Umbilical cord (tissue), 2 donors: ENCODE results near the gene ZFAND3. TPM values are rescaled to one million over a fixed set of nuclear protein-coding genes. Genes with fewer than 3 reads are reported as not detected.
A peak's percentile ranks its signal among the peaks of the same experiment; 100 is the strongest.
"Not testable (repeated sequence)": the region's sequence is repeated elsewhere in the genome, so short reads cannot be mapped to it uniquely, and the experiment has no call there.

Experiments used
- DNase-seq: peaks from one replicate; pipeline ENCODE4 v3.0.0-alpha.2; 2015; ENCODE audit warnings: low spot score
- total RNA-seq: library from RNA; depleted of rRNA; stranded (reverse); fragments of >200 nt; gene quantifications from one replicate; pipeline ENCODE4 v1.2.3, GENCODE V29; 2014; ENCODE audit warnings: low replicate concordance; ENCODE audit not compliant: insufficient read depth

Gene ZFAND3
- total RNA-seq, 1 donor from 2014 or later, result 42.9 TPM

DNA sequence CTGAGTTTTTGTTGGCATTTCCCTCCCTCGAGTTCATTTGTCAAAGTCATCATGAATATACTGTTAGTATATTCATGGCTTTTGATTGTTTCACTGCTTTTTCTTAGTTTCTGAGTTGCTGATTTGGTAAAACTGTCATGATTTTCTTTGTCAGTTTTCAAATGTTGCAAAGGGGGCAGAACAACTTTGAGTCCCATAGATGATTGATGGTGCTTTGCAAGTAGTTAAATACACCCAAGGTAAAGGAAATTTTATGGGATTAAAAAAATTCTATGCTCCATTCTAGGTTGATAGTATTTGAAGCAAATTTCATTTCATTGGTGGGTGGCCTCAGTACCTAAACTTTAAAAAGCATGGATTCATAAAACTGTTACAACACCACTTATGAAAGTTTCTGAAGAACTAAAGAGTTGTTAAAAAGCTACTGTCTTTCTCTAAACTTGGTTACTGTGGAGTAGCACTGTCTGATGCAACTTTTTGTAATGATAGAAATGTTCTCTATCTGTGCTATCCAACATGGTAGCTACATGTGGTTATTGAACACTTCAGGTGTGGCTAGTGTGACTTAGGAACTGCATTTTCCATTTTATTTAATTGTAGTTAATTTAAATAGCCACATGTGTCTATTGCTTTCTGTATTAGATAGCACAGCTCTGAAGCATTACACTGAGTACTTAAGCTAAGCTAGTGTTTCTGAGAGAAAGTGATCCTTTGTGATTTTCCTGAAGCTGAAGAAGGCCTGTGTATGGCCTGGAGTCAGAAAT is 153.6 kb downstream of the ZFAND3 start:
- DNase-seq, result no peak

DNA sequence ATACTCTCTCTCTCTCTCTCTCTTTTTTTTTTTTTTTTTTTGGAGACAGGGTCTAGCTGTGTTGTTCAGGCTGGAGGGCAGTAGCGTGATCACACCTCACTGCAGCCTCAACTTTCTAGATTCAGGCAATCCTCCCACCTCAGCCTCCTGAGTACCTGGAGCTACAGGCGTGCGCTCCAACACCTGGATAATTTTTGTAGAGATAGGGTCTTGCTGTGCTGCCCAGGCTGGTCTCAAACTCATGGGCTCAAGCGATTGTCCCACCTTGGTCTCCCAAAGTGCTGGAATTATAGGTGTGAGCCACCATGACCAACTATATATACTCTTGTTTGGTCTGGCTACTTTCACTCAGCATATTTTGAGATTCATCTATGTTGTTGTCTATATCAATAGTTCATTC is 154.9 kb downstream of the ZFAND3 start:
- DNase-seq, result no peak

DNA sequence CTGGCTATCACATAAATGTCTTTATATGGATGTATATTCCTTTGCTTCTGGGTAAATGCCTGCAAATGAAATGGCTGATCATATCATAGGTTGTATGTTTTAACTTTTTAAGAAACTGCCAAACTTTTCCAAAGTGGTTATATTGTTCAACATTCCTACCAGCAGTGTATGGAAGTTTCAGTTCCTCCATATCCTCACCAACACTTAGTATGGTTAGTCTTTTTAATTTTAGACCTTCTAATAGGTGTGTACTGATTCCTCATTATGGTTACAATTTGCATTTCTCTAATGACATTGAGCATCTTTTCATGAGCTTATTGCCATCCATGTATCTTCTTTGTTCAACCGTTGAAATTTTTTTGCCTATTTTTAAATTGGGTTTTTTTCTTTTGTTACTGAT is 155.4 kb downstream of the ZFAND3 start:
- DNase-seq, result no peak

DNA sequence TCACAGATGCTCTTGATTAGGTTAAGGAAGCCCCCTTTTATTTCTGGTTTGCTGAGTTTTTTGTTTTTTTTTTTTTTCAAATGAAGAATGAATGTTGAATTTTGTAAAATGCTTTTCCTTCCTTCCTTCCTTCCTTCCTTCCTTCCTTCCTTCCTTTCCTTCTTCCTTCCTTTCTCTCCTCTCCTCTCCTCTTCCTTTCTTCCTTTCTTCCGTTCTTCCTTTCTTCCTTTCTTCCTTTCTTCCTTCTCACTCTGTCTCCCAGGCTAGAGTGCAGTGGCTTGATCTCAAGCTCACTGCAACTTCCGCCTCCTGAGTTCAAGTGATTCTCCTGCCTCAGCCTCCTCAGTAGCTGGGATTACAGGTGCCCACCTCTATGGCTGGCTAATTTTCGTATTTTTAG is 158.2 kb downstream of the ZFAND3 start:
- no peak for DNase-seq

DNA sequence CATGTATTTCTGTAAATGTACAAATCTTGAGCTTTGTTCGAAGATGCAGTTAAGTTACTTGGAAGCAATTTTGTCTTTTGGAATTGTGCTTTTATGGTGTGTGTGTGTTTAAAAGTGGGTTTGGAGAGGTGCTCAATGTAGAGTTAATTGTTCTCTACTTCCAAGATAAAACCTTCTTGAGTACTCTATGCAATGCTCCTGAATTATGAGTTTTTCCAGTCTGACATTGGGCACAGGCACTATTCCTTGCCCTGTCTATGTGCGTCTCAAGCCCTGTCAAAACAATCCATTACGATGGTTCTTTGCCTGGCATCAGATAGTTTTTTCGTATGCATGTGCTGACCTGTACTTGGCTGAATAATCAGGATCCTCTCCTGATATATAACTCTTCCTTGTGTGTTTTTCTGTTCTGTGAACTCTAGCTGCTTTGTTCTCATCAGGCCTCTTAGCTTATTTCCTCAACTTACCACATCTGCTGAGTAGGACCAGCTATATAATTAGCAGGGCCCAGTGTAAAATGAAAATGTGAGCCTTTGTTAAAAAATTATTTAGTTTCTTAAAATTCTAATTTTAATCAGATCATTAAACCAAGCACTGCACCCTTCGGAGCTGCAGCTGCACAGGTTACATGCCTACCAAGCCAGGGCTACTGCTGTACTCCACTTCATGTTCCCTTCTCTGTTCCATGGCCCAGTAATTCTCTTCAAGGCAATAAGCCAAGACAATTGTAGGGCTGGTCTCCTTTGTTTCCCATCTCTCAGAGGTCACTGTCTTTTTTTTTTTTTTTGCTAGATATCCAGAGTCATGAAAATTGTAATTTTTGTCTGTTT is 160.1 kb downstream of the ZFAND3 start:
- no peak for DNase-seq

DNA sequence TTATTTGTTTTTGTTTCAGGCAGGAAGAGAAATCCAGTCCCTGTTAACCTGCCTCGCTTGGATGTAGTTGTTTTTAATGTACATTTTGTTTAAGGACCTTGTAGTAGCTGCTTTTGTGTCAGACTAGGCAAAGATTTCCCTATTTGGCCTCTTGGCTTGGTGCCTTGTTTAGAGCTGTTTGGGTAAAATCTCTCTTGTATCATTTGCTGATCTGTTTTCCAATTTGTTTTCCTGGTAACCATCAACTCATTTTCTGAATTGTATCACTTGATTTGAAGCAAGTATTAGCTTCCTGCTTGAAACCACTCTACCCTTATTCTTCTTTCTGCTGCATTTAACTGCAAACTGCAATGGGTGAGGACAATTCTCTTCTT is 160.7 kb downstream of the ZFAND3 start:
- peak; percentile 15 for DNase-seq

DNA sequence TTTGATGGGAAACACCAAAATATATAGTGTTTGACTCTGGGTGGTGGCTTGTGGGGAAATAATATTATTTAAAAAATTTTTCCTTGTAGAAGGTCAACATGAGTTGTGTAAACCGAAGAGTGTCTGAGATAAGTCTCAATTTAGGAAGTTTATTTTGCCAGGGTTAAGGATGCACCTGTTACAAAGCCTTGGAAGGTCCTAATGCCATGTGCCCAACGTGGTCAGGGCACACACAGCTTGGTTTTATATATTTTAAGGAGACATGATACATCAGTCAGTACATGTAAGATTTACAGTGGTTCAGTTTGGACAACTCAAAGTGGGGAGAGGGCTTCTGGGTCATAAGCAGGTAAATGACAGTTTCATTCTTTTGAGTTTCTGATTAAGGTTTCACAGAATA is 162.1 kb downstream of the ZFAND3 start:
- no peak for DNase-seq

DNA sequence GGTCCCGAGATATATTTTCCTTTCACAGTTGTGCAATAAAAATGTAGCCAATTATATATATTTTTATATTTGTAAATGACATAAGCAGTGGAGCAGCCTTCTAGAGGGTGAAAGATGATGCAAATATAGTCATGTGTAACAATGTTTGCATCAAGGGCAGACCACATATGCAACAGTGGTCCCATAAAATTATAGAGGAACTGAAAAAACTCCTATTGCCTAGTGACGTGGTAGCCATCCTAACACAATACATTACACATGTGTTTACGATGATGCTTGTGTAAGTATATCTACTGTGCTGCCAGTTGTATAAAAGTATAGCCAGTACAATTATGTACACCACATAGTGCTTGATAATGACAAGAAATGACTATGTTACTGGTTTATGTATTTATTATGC is 162.8 kb downstream of the ZFAND3 start:
- no peak for DNase-seq

DNA sequence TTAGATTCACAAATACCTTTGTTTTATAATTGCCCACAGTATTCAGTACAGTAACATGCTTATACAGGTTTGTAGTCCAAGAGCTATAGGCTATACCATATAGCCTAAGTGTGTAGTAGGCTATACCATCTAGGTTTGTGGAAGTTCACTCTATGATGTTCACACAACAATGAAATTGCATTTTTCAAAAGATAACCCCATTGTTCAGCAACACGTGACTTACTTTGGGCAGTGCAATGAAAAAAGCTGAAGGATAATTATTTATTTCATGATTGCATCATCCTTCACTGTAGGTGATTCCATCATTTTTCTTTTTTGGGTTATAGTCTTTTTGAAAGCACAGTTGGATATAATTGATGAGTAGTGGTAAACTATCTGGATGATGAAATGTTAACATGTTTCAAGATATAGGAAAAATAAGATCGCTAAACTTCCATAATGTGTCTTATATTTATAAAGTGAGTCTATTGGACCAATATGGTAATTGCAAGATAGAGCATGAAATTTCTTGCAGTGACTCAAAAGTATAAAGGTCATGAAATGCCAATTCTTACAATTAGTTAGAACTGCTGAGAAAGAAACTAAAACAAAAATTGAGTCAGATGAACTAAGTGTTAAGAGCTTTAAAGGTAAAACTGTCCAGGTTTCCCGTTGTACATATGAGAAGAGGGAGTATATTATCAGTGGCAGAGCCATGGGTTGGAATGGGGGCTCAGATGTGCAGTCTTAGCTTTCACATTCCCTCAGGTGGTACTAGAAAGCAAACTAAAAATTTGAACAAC is 164.4 kb downstream of the ZFAND3 start:
- DNase-seq, result no peak

DNA sequence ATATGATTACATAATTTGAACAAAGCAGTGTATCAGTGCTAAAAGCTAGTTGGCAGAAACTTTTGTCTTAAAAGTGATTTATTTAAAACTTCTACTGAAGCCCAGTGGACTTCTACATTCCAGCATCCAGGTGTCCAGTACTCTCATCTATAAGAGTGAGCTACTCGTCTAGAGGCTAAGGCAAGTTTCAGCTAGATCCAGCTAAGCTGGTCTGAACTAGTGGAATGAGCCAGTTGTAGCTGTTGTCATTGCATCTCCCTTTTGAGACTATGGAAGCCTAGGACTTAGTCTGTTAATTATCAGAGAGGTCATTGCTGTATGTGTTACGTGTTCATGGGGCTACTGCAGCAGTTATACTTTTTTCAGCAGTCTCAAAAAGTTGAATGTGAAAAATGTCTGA is 165.1 kb downstream of the ZFAND3 start:
- no peak for DNase-seq

DNA sequence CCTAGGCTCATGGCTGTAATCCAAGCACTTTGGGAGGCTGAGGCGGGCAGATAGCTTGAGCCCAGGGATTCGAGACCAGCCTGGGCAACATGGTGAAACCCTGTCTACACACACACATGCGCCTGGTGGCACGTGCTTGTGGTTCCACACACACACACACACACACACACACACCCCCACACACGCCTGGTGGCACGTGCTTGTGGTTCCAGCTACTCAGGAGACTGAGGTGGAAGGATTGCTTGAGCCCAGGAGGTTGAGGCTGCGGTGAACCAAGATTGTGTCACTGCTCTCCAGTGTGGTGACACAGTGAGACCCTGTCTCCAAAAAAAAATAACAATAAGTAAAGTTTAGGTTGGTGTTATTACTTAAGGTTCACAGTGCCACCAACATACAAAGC is 165.8 kb downstream of the ZFAND3 start:
- no peak for DNase-seq

DNA sequence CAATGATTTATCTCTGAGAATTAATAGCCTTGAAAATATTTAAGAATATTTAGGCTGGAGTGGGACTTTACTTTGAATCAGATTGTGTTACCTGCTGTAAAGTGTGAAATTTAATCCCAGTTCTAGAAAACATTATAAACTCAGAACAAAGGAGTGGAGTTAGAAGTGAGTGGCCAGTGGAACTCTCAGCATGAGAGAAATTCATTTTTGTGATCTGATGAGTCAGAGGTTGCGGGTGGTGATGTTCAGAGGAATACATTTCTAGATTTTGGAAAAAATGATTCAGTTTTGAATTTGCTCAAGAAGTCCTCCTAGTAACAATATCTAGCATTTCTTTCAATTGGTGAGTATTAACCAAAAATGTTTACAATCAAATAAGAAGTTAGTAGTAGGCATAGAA is 167.5 kb downstream of the ZFAND3 start:
- DNase-seq, result no peak

DNA sequence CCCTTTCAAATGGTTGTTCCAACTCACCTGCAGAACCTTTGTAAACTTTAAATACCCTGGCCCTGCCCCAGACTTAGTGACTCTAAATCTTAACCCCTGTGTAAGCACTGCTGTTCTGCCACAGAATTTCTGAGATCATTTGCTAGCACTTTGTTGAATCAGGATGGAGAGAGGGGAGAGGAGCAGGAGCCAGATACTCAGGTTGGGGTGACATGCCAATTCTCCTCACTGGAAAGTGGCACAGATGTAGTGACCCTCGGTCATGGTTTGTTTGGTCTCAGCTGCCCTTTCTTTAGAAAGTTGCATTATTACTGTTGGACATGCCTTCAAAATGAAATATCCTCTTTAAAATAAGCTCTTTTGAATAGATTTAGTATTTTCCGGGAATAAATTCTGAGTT is 168.0 kb downstream of the ZFAND3 start:
- no peak for DNase-seq

DNA sequence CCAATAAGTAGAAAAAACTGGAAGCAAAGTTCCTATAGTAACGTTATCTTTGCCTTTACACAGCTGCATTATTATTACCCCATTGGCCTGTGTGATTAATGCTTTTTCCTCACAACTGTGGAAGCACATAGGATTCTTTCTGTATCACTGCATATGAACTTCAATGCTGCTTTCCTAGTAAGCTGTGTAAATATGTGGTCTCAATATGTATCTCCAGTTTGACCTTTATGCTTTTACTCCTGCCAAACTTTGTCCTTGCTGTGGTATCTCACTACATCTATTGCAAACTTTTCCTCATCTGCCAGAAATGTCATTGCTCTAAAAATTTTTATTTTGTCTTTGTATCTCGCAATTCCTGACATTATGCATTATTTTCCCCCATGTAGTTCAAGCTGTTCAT is 168.6 kb downstream of the ZFAND3 start:
- DNase-seq, result peak; percentile 19

DNA sequence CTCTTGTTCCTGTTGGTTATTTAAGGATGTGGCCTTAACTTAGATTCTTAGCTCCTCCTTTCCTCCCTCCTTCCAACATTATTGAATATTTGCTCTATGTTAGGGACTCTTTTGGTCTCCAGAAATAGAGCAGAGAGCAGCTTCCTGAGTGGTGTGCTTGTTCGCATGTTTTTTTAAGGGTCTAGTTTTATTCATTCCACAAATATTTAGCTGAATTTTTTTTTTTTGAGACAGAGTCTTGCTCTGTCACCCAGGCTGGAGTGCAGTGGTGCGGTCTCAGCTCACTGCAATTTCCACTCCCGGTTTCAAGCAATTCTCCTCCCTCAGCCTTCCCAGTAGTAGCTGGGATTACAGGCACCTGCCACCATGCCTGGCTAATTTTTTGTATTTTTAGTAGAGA is 169.2 kb downstream of the ZFAND3 start:
- peak; percentile 28 for DNase-seq

DNA sequence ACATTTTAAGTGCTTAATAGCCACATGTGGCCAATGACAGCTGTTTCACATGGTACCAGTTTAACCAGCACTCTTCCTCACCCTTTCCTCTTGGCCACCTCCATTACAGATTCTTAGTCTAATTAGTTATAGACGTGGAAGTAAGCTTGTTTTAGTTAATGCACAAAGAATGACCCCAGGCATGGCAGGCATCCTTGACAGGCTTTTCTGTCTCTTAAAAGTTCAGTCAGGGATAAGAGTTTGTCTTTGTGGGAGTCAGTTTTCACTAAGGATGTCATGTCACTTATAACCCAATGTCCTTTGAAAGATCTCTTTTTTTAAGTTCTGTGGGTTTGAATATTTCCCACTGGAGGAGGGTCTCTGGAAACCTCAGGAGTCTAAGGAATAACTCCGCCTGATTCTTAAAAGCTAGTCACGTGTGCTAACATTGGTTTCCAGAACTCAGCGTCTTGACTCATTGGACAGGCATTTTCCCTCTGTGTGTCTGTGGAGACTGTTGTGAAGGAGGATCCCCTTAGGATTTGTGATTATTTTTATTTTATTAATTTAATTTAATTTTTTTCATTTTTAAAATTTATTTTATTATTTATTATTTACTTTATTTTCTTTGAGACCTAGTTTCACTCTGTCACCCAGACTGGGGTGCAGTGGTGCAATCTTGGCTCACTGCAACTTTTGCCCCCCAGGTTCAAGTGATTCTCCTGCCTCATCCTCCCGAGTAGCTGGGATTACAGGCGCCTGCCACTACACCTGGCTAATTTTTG is 171.4 kb downstream of the ZFAND3 start:
- peak; percentile 79 for DNase-seq

DNA sequence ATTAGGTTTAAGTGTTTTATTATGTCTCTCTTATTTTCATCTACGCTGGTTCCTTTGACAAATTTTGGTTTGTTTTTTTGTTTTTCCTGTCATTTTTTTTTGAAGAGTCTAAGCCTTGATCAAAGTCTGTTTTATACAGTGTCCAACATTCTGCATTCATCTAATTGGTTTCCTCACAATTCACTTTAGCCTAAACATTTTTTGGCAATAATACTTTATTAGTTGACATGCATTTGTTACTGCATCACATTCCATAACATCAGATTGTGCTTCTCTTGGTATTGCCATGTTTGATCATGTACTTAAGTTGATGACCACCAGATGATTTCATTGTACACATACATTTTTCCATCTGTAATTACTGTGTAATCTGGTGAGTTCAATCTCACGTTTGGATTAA is 173.2 kb downstream of the ZFAND3 start:
- DNase-seq, result no peak

DNA sequence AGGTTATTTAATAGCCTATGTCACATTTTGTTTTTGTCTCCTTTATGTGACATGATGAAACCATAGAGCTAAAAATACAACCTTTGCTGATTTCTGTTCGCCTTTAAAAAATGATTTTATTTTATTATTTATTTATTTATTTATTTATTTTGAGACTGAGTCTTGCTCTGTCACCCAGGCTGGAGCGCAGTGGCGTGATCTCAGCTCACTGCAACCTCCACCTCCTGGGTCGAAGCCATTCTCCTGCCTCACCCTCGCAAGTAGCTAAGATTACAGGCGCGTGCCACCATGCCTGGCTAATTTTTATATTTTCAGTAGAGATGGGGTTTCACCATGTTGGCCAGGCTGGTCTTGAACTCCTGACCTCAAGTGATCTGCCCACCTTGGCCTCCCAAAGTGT is 173.7 kb downstream of the ZFAND3 start:
- not testable (repeated sequence) for DNase-seq

DNA sequence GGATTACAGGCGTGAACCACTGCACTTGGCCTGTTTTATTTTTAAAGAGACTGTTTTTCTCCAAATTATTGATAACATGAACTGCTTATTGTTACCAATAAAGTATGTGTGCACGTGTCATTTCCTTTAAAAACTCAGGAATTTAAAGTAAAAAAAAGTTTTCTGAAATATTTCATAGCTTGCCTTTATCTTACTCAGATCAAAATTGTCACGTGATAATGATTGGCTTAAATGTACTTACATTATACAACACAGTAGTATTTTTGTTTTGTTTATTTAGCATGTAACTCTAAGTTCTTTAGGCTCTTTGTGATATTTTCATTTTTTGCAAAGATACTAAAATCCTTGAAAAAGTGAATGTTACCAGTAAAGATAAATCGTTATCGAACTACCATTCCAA is 174.1 kb downstream of the ZFAND3 start:
- DNase-seq, result no peak

DNA sequence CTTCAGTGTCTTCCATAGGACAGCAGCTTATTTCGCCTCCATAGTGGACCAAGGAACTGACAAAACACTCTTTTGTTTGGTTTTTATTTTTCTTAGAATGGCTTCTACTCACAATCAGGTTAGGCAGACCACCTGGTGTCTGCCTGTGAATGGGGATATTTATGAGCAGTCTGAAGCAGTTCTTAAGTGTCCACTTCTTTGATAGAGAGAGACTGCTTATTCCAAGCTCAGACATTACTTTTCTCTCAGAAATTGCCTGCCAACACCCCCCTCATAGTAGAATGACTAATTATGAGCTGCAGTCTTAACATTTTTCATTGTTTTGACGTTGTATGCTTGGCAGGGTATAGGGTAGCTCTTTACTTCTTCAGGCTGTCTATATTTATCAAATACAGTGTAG is 174.7 kb downstream of the ZFAND3 start:
- DNase-seq, result no peak

DNA sequence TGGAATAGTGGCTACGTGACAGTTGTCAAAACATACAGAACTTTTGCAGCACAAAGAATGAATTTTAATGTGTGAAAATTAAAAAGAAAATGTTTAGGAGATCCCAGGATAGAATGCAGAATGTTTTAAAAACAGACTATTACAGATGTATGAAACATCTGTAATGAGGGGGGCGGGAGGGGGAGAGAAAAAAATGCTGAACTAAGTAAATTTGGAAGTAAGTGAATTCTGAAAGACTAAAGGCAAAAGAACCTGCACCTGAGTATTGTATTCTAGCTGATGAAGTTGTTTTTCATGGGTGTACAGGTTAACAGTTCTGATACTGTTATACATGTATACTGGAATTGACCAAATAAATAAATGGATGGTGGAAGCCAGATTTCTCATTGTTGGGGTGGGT is 178.8 kb downstream of the ZFAND3 start:
- no peak for DNase-seq

DNA sequence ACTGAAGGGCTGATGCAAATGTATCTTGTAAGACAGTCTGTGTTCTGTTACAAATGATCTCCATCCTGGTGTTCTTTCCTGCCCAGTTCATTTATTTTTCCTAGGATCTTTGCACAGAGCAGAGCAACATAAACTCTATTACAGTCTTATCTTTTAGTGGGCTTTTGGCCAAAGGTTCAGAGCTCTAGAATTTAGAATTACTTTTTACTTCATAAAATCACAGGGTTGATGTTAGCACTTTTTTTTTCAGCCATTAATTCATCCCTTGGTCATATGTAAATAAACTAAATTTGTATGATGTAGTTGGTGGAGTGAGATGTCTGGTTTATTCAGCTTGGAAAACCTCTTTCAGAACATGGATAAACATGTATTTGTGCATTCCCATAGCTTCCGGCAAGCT is 181.9 kb downstream of the ZFAND3 start:
- peak; percentile 40 for DNase-seq
